Testis (tissue), 2 donors: Measurements from ENCODE around the gene DHFR.

ENCODE experiments used
- POLR2A ChIP-seq: fragments of 450-650 bp; IDR thresholded peaks from one replicate; pipeline ENCODE4 v1.6.1; 2017; ENCODE audit warnings: antibody characterized with exemption, mild to moderate bottlenecking, moderate library complexity
- TF ChIP-seq, protein P1 (sequence below), 3 experiments: fragments of 450-650 bp in 2 of 3; fragments of 200-600 bp in 1 of 3; sonication (generic) in 1 of 3; IDR thresholded peaks; one replicate each; pipeline ENCODE4 v1.5.1; 2016 to 2019; ENCODE audit warnings: antibody characterized with exemption in 3 of 3, mild to moderate bottlenecking in 2 of 3, moderate library complexity in 1 of 3

DNA sequence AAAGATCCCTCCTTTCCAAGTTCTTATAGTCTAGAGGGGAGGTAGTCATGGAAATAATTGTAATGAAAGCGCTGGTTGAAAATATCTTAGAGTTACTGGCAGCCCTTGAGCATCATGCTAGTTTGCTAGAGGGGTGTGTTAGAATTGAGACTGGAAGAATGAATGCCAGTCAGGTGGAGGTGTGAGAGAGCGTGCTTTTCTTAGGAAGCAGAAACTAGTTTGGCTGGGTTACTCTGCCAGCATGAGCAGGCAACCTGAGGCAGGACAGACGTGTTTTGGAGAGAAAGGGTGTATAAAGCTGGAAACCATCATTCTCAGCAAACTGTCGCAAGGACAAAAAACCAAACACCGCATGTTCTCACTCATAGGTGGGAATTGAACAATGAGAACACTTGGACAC, 43.6 kb upstream of the DHFR start:
- TF ChIP-seq POLR2A: no peak
- TF ChIP-seq, protein P1, sequence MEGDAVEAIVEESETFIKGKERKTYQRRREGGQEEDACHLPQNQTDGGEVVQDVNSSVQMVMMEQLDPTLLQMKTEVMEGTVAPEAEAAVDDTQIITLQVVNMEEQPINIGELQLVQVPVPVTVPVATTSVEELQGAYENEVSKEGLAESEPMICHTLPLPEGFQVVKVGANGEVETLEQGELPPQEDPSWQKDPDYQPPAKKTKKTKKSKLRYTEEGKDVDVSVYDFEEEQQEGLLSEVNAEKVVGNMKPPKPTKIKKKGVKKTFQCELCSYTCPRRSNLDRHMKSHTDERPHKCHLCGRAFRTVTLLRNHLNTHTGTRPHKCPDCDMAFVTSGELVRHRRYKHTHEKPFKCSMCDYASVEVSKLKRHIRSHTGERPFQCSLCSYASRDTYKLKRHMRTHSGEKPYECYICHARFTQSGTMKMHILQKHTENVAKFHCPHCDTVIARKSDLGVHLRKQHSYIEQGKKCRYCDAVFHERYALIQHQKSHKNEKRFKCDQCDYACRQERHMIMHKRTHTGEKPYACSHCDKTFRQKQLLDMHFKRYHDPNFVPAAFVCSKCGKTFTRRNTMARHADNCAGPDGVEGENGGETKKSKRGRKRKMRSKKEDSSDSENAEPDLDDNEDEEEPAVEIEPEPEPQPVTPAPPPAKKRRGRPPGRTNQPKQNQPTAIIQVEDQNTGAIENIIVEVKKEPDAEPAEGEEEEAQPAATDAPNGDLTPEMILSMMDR (IDR thresholded peaks at IDR 0.05): no peak
